ENCODE results near the gene WDR59.

- TF ChIP-seq CTCF (IDR thresholded peaks at IDR 0.05) (no peak), EP300 (IDR thresholded peaks at IDR 0.05) (no peak), POLR2A (IDR thresholded peaks at IDR 0.05) (no peak)
Observed at GRCh38 chr16:74893541-74893940, 91.4 kb downstream of the WDR59 start.

Measured in tibial nerve (tissue), 4 donors.